GM20431 (cell line): ENCODE data around the gene FCRL3.

Experiments used
- in situ Hi-C: fragments of 300-500 bp; cut with MseI, MboI; formaldehyde crosslinking; loops from one replicate; pipeline ENCODE4 v1.15.0; 2020; ENCODE audit warnings: low sequenced_read_pairs; ENCODE audit not compliant: unreplicated experiment

FCRL3 gene

GRCh38 chr1:157682710-157683437 is 17.7 kb downstream of the FCRL3 start:
- in situ Hi-C loops, result no loop called here

GRCh38 chr1:157678721-157679120 is 21.8 kb downstream of the FCRL3 start:
- in situ Hi-C loops, result no loop called here

GRCh38 chr1:157673008-157673407 is 27.6 kb downstream of the FCRL3 start:
- in situ Hi-C loops, result no loop called here

DNA sequence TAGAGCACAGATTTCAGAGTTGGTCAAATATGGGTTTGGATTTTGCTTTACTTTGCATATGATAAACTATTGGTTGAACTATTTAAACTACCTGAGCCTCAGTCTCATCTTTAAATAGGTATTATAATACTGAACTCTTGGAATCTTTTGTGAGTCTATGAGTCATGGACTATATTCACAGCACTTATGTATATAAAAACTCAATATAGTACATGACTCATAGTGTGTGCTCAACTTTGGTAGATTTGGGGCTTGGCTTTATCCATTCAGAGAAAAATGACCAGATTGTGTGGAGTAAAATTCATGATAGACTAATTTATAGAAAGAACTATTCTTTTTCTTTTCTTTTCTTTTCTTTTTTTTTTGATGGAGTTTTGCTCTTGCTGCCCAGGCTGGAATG is 28.7 kb downstream of the FCRL3 start:
- in situ Hi-C loops, result no loop called here

DNA sequence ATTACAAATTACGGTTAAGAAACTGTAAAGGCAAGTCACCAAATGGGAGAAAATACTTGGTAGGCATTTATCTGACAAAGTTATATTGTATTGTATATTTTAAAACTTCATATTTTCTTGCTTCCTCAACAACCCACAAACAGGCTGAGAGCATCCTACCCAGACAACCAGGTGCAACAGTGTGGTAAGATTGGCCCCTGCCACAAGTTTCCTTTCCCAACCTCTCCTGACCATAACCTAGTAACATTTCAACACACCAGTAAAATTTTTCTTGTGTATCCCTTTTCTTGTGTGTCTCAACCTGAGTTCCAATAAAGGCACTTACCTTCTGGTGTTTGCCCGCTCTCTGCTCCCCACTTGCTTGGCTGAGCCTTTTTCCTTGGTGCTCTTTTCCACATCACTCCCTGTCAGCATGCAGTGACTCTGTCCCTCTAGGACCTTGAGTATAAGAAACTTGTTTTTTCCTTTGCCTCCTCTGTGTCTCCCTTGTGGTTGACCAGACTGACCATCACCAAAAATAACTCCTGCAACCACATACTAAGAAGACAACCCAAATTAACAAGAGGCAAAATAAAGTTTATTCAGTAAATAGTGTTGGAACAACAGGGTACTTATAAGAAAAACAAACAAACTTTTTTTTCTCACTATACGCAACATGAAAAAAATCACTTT is 40.9 kb downstream of the FCRL3 start:
- in situ Hi-C loops, result no loop called here

- in situ Hi-C loops, result no loop called here
Observed at GRCh38 chr1:157658571-157658970, 42.0 kb downstream of the FCRL3 start.

- in situ Hi-C loops, result no loop called here
Observed at GRCh38 chr1:157653494-157653873, 47.1 kb downstream of the FCRL3 start.

GRCh38 chr1:157652859-157653493 is 47.6 kb downstream of the FCRL3 start:
- in situ Hi-C loops, result no loop called here

GRCh38 chr1:157648317-157648716 is 52.3 kb downstream of the FCRL3 start:
- in situ Hi-C loops, result no loop called here

DNA sequence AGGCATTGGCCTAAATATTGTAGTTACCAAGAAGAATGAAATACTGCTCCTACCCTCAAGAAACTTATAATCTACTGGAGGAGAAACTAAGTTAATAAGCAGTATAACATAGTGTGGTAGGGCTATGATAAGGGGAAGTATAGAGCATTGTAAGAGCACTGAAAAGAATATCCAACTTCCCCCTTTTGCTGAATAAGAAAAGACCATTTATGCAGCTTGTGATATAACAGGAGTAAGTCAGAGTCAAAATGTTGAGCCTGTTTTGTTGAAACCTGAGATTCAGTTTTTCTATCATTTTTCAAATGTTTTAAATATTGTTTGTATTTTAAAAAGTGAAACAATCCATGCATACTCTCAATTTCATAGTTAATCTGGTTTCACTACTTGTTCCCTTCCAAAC is 54.4 kb downstream of the FCRL3 start:
- in situ Hi-C loops, result no loop called here

DNA sequence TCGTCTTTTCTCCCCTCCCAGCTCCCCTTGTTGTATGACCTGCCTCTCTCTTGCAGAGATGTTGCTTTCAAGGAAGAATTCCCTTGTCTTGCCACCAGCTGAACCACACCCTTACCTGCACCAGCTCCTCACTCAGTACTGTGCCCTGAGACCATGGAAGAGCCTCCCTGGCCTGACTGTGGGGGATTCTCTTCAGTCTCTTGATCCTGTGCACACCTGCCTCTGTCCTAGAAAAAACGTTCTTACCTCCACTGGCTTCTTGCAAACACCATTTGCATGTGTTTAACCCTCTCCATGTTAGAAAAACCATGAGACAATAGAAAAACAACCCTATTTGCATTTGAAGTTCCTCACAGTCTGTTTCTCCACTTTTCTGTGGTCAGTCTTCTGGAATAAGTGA is 59.4 kb downstream of the FCRL3 start:
- in situ Hi-C loops, result no loop called here

GRCh38 chr1:157639800-157640199 is 60.8 kb downstream of the FCRL3 start:
- in situ Hi-C loops, result no loop called here

GRCh38 chr1:157628773-157629172 is 71.8 kb downstream of the FCRL3 start:
- in situ Hi-C loops, result no loop called here
